OCI-M2 (cell line): ENCODE data around the gene PCDHB7.
A peak's percentile ranks its signal among the peaks of the same experiment; 100 is the strongest.
"Not testable (repeated sequence)": the region's sequence is repeated elsewhere in the genome, so short reads cannot be mapped to it uniquely, and the experiment has no call there.

ENCODE experiments used
- DNase-seq: peaks from one replicate; lab custom pipeline; 2025; ENCODE audit not compliant: unreplicated experiment; lab: John Stamatoyannopoulos, UW

Gene PCDHB7

GRCh38 chr5:141179876-141180275, 7.4 kb downstream of the PCDHB7 start:
- not testable (repeated sequence) for DNase-seq

DNA sequence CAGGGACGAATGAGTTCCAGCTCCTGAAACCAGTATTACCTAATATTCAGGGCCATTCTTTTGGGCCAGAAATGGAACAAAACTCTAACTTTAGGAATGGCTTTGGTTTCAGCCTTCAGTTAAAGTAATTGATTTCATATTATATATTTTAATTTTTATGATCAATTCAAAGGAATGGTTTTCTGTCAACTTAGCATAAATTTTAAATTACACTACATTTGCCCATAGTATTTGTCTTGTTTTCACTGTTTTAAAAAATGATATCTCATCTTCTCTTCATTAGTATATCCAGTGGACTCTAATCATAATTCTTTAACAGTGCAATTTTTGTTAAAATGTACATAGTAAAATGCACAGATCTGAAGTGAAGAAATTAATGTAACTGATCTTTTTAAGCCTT, 7.9 kb downstream of the PCDHB7 start:
- no peak for DNase-seq

DNA sequence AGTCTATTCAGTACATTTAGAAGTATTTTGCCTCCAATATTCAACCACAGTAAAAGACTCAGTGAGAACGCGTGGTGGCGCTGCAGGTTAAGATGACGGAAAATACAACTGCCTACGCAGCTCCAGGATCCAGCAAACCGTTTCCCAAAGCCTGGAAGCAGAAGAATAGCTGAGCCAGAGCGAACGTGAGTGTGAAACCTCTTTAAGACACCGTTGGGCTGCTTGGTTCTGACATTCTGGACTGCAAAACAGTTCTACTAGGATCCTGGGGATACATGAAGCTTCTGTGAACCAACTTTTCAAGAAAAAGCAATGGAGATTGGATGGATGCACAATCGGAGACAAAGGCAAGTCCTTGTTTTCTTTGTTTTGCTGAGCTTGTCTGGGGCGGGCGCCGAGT, 9.8 kb downstream of the PCDHB7 start, which contains the start of gene PCDHB16:
PCDHB16 (plus strand) TSS at position 140 of the 400 bp plus-strand sequence; CDS start at position 313, 173 bp downstream.
- no peak for DNase-seq

GRCh38 chr5:141184117-141184855, 11.8 kb downstream of the PCDHB7 start:
- not testable (repeated sequence) for DNase-seq

DNA sequence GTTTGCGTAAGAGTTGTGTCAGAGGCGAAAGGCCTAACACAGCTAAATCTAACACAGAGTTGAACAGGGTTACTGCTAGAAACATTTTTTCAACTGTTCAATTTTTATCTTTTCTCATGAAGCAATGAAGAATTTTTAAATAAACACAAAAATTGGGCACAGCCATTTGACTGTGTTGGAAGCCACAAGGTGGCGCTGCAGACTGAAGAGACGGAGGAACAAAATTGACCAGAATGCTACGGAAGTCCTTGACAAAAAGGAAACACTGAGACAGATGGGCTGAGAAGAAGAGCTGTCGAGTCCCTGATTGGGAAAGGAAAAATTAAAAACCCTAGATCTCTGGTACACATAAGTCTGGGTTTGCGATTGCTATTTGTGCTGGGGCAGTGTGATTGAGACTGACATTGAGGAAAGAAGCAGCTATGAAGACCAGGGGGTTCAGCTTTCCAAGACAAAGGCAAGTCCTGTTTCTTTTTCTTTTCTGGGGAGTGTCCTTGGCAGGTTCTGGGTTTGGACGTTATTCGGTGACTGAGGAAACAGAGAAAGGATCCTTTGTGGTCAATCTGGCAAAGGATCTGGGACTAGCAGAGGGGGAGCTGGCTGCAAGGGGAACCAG, 14.6 kb downstream of the PCDHB7 start, which contains the start of gene PCDHB9:
PCDHB9 (plus strand) TSS at position 265 of the 616 bp plus-strand sequence; CDS start at position 423, 158 bp downstream.
- no peak for DNase-seq

DNA sequence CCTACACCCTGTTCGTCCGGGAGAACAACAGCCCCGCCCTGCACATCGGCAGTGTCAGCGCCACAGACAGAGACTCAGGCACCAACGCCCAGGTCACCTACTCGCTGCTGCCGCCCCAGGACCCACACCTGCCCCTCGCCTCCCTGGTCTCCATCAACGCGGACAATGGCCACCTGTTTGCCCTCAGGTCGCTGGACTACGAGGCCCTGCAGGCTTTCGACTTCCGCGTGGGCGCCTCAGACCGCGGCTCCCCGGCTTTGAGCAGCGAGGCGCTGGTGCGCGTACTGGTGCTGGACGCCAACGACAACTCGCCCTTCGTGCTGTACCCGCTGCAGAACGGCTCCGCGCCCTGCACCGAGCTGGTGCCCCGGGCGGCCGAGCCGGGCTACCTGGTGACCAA, 16.2 kb downstream of the PCDHB7 start:
- not testable (repeated sequence) for DNase-seq

GRCh38 chr5:141189131-141189530, 16.7 kb downstream of the PCDHB7 start:
- DNase-seq: not testable (repeated sequence)

DNA sequence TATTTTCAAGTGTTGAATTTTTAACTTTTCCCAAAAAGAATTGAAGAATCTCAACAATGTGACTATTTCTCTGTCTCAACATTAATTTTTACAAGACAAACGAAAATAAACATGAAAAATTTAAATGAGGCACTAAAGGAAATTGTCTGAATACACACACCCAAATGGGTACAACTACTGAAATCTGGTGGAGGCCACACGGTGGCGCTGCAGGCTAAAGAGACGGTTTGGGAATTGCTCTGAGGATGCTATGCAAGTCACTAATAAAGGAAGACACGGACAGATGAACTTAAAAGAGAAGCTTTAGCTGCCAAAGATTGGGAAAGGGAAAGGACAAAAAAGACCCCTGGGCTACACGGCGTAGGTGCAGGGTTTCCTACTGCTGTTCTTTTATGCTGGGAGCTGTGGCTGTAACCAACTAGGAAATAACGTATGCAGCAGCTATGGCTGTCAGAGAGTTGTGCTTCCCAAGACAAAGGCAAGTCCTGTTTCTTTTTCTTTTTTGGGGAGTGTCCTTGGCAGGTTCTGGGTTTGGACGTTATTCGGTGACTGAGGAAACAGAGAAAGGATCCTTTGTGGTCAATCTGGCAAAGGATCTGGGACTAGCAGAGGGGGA, 19.8 kb downstream of the PCDHB7 start, which contains the start of gene PCDHB10:
PCDHB10 (plus strand) TSS at position 244 of the 616 bp plus-strand sequence; CDS start at position 444, 200 bp downstream.
- DNase-seq: no peak

- not testable (repeated sequence) for DNase-seq
Measured at GRCh38 chr5:141194332-141194731, 21.9 kb downstream of the PCDHB7 start.

GRCh38 chr5:141196363-141196762, 23.9 kb downstream of the PCDHB7 start:
- DNase-seq: no peak

DNA sequence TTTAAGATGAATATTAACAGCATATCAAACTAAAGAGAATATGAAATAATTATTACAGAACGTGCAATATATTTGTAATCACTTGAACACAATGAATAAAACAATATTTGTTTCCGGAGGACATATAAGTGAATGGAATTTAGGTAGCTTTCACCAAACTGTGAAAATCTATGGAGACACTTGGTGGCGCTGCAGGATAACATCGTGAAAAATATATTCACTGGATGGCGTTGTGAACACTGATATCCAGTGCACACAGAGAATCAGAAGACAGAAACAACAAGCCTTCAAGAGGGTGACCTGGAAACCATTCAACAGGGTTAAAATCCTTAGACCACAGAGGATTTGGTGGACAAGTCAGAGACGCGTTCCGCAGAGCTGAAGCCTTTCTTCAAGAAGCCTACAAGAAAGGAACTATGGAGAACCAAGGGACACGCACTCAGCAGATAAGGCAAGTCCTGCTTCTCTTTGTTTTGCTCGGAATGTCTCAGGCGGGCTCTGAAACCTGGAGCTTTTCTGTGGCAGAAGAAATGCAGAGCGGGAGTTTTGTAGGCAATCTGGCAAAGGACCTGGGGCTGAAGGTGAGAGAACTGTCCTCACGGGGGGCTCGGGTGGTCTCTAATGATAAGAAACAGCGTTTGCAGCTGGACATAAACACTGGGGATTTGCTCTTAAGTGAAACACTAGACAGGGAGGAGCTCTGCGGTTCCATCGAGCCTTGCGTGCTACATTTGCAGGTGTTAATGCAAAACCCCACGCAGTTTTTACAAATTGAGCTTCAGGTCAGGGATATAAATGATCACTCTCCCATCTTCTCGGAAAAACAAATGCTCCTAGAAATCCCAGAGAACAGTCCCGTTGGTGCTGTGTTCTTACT, 27.2 kb downstream of the PCDHB7 start, which contains the start of gene PCDHB11:
PCDHB11 (plus strand) TSS at position 269 of the 877 bp plus-strand sequence; CDS start at position 417, 148 bp downstream.
- peak; percentile 51 for DNase-seq

DNA sequence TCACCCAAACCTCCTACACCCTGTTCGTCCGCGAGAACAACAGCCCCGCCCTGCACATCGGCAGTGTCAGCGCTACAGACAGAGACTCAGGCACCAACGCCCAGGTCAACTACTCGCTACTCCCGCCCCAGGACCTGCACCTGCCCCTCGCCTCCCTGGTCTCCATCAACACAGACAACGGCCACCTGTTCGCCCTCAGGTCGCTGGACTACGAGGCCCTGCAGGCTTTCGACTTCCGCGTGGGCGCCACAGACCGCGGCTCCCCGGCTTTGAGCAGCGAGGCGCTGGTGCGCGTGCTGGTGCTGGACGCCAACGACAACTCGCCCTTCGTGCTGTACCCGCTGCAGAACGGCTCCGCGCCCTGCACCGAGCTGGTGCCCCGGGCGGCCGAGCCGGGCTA, 28.7 kb downstream of the PCDHB7 start:
- not testable (repeated sequence) for DNase-seq

GRCh38 chr5:141201646-141202045, 29.2 kb downstream of the PCDHB7 start:
- DNase-seq: not testable (repeated sequence)

GRCh38 chr5:141208478-141208877, 36.0 kb downstream of the PCDHB7 start, which contains the start of gene PCDHB12:
Gene PCDHB12, plus strand, starts transcription at chr5:141208719. Its CDS starts 189 bp downstream, at chr5:141208908.
- DNase-seq: no peak

- DNase-seq: not testable (repeated sequence)
Measured at GRCh38 chr5:141210281-141210680, 37.8 kb downstream of the PCDHB7 start.

- not testable (repeated sequence) for DNase-seq
Measured at GRCh38 chr5:141210849-141211248, 38.4 kb downstream of the PCDHB7 start.

- DNase-seq: not testable (repeated sequence)
Measured at GRCh38 chr5:141213656-141214339, 41.4 kb downstream of the PCDHB7 start, which contains the start of gene PCDHB13. Gene PCDHB13, plus strand, starts transcription at chr5:141213919. Its CDS starts 205 bp downstream, at chr5:141214124.

DNA sequence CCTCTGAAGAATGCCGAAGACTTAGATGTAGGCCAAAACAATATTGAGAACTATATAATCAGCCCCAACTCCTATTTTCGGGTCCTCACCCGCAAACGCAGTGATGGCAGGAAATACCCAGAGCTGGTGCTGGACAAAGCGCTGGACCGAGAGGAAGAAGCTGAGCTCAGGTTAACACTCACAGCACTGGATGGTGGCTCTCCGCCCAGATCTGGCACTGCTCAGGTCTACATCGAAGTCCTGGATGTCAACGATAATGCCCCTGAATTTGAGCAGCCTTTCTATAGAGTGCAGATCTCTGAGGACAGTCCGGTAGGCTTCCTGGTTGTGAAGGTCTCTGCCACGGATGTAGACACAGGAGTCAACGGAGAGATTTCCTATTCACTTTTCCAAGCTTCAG, 42.1 kb downstream of the PCDHB7 start:
- not testable (repeated sequence) for DNase-seq

DNA sequence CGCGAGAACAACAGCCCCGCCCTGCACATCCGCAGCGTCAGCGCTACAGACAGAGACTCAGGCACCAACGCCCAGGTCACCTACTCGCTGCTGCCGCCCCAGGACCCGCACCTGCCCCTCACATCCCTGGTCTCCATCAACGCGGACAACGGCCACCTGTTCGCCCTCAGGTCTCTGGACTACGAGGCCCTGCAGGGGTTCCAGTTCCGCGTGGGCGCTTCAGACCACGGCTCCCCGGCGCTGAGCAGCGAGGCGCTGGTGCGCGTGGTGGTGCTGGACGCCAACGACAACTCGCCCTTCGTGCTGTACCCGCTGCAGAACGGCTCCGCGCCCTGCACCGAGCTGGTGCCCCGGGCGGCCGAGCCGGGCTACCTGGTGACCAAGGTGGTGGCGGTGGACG, 43.1 kb downstream of the PCDHB7 start:
- not testable (repeated sequence) for DNase-seq

GRCh38 chr5:141216035-141216434, 43.6 kb downstream of the PCDHB7 start:
- not testable (repeated sequence) for DNase-seq
